MCF 10A (cell line): ENCODE data around the gene CATSPERD. TPM values are rescaled to one million over a fixed set of nuclear protein-coding genes. Genes with fewer than 3 reads are reported as not detected.
A peak's percentile ranks its signal among the peaks of the same experiment; 100 is the strongest.

ENCODE experiments used
- BruUV-seq: library from RNA; stranded (reverse); fragments of 400-500 nt; replicated peaks from 2 replicates; lab custom pipeline; 2021; lab: Mats Ljungman, UMichigan
- CTCF ChIA-PET: fragments of 300-600 bp; sonication (Branson Sonifier 250); formaldehyde crosslinking; extraction: SDS; loops from one replicate; lab custom pipeline; 2021; ENCODE audit warnings: antibody characterized with exemption, inconsistent platforms; lab: Yijun Ruan, JAX
- POLR2A ChIA-PET: fragments of 300-600, 350-650 bp; sonication (Branson Sonifier 250); formaldehyde crosslinking; extraction: SDS; loops from one replicate; lab custom pipeline; 2020; ENCODE audit warnings: antibody characterized with exemption, inconsistent platforms; lab: Yijun Ruan, JAX
- DNase-seq: peaks from one replicate; pipeline ENCODE4 v3.0.0-alpha.2; 2018; ENCODE audit not compliant: unreplicated experiment
- H3K27ac Mint-ChIP-seq: one replicate; pipeline ENCODE4 v1.8.0; 2022; ENCODE audit warnings: mild to moderate bottlenecking, low read depth, mixed read lengths; ENCODE audit not compliant: unreplicated experiment
- H3K27me3 Mint-ChIP-seq: one replicate; pipeline ENCODE4 v1.8.0; 2022; ENCODE audit warnings: mixed read lengths; ENCODE audit not compliant: insufficient read depth, unreplicated experiment
- H3K36me3 Mint-ChIP-seq: one replicate; pipeline ENCODE4 v1.8.0; 2022; ENCODE audit warnings: mild to moderate bottlenecking, moderate library complexity, mixed read lengths; ENCODE audit not compliant: insufficient read depth, unreplicated experiment
- H3K4me1 Mint-ChIP-seq: one replicate; pipeline ENCODE4 v1.8.0; 2022; ENCODE audit warnings: mixed read lengths; ENCODE audit not compliant: insufficient read depth, unreplicated experiment
- H3K4me3 Mint-ChIP-seq: one replicate; pipeline ENCODE4 v1.8.0; 2022; ENCODE audit warnings: mild to moderate bottlenecking, moderate library complexity, mixed read lengths; ENCODE audit not compliant: unreplicated experiment
- H3K9me3 Mint-ChIP-seq: one replicate; pipeline ENCODE4 v1.8.0; 2022; ENCODE audit warnings: mixed read lengths; ENCODE audit not compliant: unreplicated experiment
- intact Hi-C: fragments of 100-400 bp; cut with micrococcal nuclease; formaldehyde crosslinking; loops from 2 replicates; pipeline ENCODE4 v1.14.1; 2022
- total RNA-seq: library from RNA; stranded (reverse); gene quantifications from 2 replicates; pipeline ENCODE4 v1.2.3, GENCODE V29; 2022
- TF ChIP-seq, protein P1 (sequence below): fragments of 200-600 bp; IDR thresholded peaks from one replicate; pipeline ENCODE4 v1.8.0; 2022; ENCODE audit warnings: antibody characterized with exemption, mild to moderate bottlenecking; ENCODE audit not compliant: unreplicated experiment

The CATSPERD gene
- total RNA-seq, 1 experiment from 2014 or later = not detected

DNA sequence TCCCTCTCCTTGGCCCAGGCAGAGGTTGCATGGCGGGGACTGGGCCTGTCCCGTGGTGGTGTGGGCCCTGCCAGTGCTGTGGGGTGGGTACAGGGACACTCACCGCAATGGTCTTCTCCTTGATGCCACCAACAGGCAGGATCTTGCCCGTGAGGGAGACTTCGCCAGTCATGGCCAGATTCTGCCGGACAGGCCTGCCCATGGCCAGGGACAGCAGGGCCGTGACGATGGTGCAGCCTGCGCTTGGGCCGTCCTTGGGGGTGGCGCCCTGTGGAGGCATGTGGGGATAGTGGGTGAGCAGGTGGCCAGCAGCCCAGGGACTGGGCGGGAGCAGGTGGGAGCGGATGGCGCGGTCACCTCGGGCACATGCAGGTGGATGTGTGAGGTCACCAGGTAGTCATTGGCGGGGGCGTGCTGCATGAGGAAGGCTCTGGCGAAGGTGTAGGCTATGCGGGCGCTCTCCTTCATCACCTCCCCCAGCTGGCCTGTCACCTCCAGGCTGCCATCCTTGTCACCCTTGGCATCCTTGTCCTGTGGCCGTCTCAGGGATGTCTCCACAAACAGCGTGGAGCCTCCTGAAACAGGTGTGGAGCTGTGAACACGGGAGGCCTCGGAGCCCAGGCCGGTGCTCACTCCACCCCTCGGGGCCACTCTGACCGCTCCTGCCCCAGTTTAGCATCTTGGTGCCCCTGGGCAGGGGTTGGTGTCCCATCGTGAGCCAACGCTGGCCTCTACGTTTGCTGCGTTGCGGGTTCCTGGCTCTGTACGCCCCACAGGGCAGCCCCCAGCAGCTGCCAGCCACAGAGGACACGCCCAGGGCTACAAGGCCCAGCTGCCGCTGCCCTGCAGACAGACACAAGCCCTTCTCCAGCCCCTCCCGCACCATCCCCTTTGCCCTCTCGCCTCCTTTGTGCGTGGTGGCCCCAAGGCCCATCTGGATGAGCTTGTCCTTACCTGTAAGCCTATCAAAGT lies 27.0 kb upstream of the CATSPERD start:
- H3K36me3 Mint-ChIP-seq = peaks cover 83% of the 10 kb centered on the region
- peak overlapping the region; percentile 92 for H3K4me3 Mint-ChIP-seq
- no peaks in the 10 kb centered on the region for H3K27me3 Mint-ChIP-seq
- H3K4me1 Mint-ChIP-seq = no peaks in the 10 kb centered on the region
- intact Hi-C loops = loop anchor here (10.0 kb wide), 1 partner anchor 101 kb away; the partner anchor contains the start of gene DUS3L
- BruUV-seq = TSS peak; percentile 8
- no peaks in the 10 kb centered on the region for H3K9me3 Mint-ChIP-seq
- ChIA-PET CTCF (no interaction called here), POLR2A (interaction anchor here (1.6 kb wide), 1 partner anchor 25 kb away, joined by 12 read pairs; no protein-coding TSS in a partner anchor)
- TF ChIP-seq, protein P1, sequence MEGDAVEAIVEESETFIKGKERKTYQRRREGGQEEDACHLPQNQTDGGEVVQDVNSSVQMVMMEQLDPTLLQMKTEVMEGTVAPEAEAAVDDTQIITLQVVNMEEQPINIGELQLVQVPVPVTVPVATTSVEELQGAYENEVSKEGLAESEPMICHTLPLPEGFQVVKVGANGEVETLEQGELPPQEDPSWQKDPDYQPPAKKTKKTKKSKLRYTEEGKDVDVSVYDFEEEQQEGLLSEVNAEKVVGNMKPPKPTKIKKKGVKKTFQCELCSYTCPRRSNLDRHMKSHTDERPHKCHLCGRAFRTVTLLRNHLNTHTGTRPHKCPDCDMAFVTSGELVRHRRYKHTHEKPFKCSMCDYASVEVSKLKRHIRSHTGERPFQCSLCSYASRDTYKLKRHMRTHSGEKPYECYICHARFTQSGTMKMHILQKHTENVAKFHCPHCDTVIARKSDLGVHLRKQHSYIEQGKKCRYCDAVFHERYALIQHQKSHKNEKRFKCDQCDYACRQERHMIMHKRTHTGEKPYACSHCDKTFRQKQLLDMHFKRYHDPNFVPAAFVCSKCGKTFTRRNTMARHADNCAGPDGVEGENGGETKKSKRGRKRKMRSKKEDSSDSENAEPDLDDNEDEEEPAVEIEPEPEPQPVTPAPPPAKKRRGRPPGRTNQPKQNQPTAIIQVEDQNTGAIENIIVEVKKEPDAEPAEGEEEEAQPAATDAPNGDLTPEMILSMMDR = no peak
- H3K27ac Mint-ChIP-seq = peak overlapping the region; percentile 51
- DNase-seq = no peak

DNA sequence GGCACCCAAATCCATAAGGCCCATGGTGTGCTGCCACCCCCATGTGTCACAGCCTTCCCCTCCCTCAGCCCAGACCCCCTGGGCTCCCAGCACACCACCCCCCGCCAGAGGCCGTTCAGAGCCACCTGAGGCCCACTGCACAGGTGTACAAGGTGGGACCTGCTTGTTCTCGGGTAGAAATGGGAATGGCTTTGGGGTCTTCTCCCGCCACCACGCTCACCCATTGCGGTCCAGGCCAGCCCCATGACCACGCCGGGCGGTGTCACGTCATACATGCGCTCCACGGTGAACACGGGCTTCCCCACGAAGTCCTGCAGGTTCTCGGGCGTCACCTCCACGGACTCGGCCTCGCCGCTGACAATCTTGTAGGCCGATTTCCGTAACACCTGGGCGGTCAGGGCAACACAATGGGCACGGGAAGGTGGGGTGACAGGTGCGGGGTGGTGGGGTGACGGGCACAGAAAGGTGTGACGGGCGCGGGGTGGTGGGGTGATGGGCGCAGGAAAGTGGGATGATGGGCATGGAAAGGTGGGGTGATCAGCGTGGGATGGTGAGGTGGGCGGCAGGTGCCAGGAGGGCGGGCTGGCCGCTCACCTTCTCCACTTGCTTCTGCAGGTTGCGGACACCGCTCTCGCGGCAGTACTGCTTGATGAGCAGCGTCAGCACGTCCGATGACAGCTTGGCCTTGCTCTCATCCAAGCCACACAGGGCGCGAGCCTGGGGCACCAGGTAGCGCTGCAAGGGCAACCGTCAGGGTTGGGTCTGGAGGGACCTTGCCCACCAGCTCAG lies 26.1 kb upstream of the CATSPERD start:
- no peak overlapping the region for H3K4me3 Mint-ChIP-seq
- intact Hi-C loops = loop anchor here (10.0 kb wide), 1 partner anchor 100 kb away; the partner anchor contains the start of gene DUS3L
- CTCF ChIA-PET = interaction anchor here (0.6 kb wide), 2 partner anchors 31 to 229 kb away, joined by 3 read pairs; no protein-coding TSS in a partner anchor
- peaks cover 89% of the 10 kb centered on the region for H3K36me3 Mint-ChIP-seq
- H3K27me3 Mint-ChIP-seq = no peaks in the 10 kb centered on the region
- TF ChIP-seq, protein P1 = no peak
- POLR2A ChIA-PET = interaction anchor here (0.9 to 1.6 kb wide), 2 partner anchors 24 to 25 kb away, joined by 4 to 12 read pairs; no protein-coding TSS in a partner anchor
- H3K9me3 Mint-ChIP-seq = no peaks in the 10 kb centered on the region
- no peaks in the 10 kb centered on the region for H3K4me1 Mint-ChIP-seq
- no peak for DNase-seq
- H3K27ac Mint-ChIP-seq = peak overlapping the region; percentile 51
- BruUV-seq = no TSS peak

DNA sequence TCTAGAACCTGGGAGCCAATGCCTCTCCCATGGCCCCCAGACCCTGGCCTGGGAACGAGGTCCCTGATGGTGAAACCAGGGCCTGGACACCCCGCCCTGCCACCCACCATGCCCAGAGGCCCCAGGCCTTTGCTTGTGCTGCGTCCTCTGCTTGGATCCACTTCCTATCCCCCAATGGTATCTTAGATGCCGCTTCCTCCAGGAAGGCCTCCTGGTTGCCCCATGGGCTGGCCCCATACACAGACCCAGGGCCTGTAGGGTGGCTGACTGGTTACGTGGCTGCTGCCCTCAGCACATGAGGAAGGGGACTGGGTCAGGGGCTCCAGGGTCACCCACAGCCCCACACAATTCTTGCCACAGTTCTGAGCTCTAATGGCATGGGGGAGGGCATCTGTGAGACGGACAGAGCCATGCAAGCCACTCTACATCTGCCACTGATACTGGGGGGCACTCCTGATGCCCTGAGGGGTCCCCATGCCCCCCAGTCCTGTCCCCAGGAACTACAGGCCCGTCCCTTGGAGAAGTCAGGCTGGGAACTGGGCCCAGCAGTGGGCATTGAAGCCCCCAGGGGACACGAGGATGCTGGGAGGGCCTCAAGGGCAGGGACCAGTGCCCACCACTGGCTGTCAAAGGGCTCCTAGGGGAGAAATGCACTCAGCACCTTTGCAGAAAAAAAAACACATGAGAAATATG lies 25.3 kb upstream of the CATSPERD start:
- TF ChIP-seq, protein P1 = no peak
- no peak for DNase-seq
- intact Hi-C loops = loop anchor here (10.0 kb wide), 1 partner anchor 100 kb away; the partner anchor contains the start of gene DUS3L
- Mint-ChIP-seq H3K4me1 (no peaks in the 10 kb centered on the region), H3K4me3 (no peak overlapping the region), H3K27me3 (no peaks in the 10 kb centered on the region), H3K27ac (no peak overlapping the region), H3K36me3 (peaks cover 88% of the 10 kb centered on the region), H3K9me3 (no peaks in the 10 kb centered on the region)
- ChIA-PET CTCF (interaction anchor here (0.6 kb wide), 2 partner anchors 32 to 229 kb away, joined by 3 read pairs; no protein-coding TSS in a partner anchor), POLR2A (interaction anchor here (0.9 kb wide), 1 partner anchor 24 kb away, joined by 4 read pairs; no protein-coding TSS in a partner anchor)
- no TSS peak for BruUV-seq
